Type B pancreatic cell (in vitro differentiated cells): ENCODE measurements around the gene GPATCH2. TPM values are rescaled to one million over a fixed set of nuclear protein-coding genes. Genes with fewer than 3 reads are reported as not detected.
"Not testable (repeated sequence)": the region's sequence is repeated elsewhere in the genome, so short reads cannot be mapped to it uniquely, and the experiment has no call there.

Experiments
- DNase-seq: peaks from one replicate; pipeline ENCODE4 v3.0.0; 2021; ENCODE audit warnings: mixed read lengths; ENCODE audit not compliant: unreplicated experiment; ENCODE audit errors: extremely low spot score
- H3K27ac Mint-ChIP-seq: 2 replicates; pipeline ENCODE4 v1.8.0; 2021; ENCODE audit warnings: mild to moderate bottlenecking, mixed read lengths
- H3K27me3 Mint-ChIP-seq: 2 replicates; pipeline ENCODE4 v1.8.0; 2021; ENCODE audit warnings: mixed read lengths
- H3K36me3 Mint-ChIP-seq: 2 replicates; pipeline ENCODE4 v1.8.0; 2021; ENCODE audit warnings: mixed read lengths
- H3K4me1 Mint-ChIP-seq: one replicate; pipeline ENCODE4 v1.8.0; 2021; ENCODE audit warnings: mixed read lengths; ENCODE audit not compliant: unreplicated experiment
- H3K4me3 Mint-ChIP-seq: 2 replicates; pipeline ENCODE4 v1.8.0; 2021; ENCODE audit warnings: mild to moderate bottlenecking, mixed read lengths
- H3K9me3 Mint-ChIP-seq: 2 replicates; pipeline ENCODE4 v1.8.0; 2021; ENCODE audit warnings: mixed read lengths
- total RNA-seq: library from RNA; stranded (reverse); gene quantifications from 2 replicates; pipeline ENCODE4 v1.2.1, GENCODE V29; 2021; ENCODE audit warnings: low replicate concordance
- TF ChIP-seq, protein P1 (sequence below): fragments of 200-600 bp; sonication (generic); conservative IDR thresholded peaks from 2 replicates; pipeline ENCODE4 v1.5.0; 2021; ENCODE audit warnings: antibody characterized with exemption, mild to moderate bottlenecking

The GPATCH2 gene
- total RNA-seq, 1 donor from 2014 or later: 18.7 TPM

DNA sequence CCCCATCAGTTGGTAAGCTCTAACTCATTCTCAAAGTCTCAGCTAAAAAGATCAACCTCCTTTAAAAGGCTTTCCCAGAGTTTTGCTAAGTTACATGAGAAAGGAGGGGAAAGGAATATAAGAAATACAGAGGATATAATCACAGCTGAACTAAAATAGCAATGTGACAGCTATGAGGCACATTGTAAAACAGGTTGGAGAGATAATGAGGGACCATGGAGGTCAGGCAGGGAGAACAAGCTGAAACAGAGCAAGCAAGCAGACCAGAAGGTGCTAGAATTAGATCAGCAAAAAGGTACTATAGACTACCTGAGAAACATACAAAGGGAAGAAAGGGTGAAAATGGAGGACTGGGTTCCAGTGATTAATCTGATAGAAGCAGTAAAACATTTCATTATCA, 28.5 kb downstream of the GPATCH2 start:
- Mint-ChIP-seq H3K9me3 (no peaks in the 10 kb centered on the region), H3K4me3 (no peak overlapping the region), H3K4me1 (no peaks in the 10 kb centered on the region), H3K36me3 (peaks cover 27% of the 10 kb centered on the region), H3K27ac (no peak overlapping the region), H3K27me3 (no peaks in the 10 kb centered on the region)
- DNase-seq: no peak
- TF ChIP-seq, protein P1, sequence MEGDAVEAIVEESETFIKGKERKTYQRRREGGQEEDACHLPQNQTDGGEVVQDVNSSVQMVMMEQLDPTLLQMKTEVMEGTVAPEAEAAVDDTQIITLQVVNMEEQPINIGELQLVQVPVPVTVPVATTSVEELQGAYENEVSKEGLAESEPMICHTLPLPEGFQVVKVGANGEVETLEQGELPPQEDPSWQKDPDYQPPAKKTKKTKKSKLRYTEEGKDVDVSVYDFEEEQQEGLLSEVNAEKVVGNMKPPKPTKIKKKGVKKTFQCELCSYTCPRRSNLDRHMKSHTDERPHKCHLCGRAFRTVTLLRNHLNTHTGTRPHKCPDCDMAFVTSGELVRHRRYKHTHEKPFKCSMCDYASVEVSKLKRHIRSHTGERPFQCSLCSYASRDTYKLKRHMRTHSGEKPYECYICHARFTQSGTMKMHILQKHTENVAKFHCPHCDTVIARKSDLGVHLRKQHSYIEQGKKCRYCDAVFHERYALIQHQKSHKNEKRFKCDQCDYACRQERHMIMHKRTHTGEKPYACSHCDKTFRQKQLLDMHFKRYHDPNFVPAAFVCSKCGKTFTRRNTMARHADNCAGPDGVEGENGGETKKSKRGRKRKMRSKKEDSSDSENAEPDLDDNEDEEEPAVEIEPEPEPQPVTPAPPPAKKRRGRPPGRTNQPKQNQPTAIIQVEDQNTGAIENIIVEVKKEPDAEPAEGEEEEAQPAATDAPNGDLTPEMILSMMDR: no peak

DNA sequence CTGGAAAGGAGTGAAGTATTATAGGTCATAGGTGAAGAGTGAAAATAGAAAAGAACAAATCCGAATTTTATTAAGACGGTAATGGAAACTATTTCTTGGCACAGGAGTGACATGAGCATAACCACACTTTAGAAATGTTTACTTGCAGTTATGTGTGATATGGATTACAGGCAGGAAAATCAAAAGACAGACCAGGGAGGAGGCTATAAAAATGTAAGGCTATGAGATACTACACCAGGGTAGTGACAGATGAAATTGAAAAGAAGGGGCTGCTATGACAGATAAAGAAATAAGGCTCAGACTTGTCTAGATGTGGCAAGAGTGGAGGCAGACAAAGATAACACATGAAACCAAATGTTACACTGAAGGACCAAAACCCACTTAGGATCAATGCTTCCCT, 31.7 kb downstream of the GPATCH2 start:
- TF ChIP-seq, protein P1: no peak
- DNase-seq: no peak
- no peaks in the 10 kb centered on the region for H3K27me3 Mint-ChIP-seq
- peaks cover 25% of the 10 kb centered on the region for H3K36me3 Mint-ChIP-seq
- H3K9me3 Mint-ChIP-seq: no peaks in the 10 kb centered on the region
- H3K4me1 Mint-ChIP-seq: no peaks in the 10 kb centered on the region
- no peak overlapping the region for H3K4me3 Mint-ChIP-seq
- no peak overlapping the region for H3K27ac Mint-ChIP-seq

DNA sequence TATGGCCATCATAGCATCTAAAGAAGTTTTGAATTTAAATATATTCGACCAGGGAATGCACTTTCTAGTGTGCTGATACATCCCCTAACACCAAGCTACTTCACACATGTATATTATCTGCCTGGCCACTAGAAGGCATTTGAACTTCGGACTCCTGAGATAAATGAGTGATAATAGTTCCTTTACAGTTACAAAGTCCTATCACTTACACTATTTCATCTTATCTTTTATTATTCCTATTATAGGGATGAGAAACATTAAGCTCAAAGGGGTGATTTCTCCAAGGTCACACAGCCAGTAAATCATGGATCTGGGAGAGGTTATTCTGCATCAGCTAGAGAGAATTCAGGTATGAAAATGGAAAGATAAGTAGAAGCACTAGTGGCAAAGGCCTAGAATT, 40.3 kb downstream of the GPATCH2 start:
- no peak for DNase-seq
- Mint-ChIP-seq H3K9me3 (no peaks in the 10 kb centered on the region), H3K4me3 (no peak overlapping the region), H3K4me1 (peaks cover 6% of the 10 kb centered on the region), H3K27ac (no peak overlapping the region), H3K36me3 (peaks cover 9% of the 10 kb centered on the region), H3K27me3 (no peaks in the 10 kb centered on the region)
- TF ChIP-seq, protein P1: no peak

DNA sequence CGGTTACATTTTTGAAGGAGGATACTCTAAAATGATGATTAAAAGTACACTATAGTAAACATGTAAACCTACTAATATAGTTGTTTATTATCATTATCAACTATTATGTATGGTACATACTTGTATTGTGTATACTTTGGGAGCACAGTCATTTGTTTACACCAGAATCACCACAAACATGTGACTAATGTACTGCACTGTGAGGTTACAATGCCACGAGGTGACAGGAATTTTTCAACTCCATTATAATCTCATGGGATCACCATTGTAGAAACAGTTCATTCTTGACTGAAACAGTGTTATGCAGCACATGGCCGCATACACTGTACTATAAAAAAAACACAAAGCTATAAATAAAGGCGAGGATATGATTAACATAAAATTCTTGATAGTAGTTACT, 44.3 kb downstream of the GPATCH2 start:
- Mint-ChIP-seq H3K4me1 (peaks cover 6% of the 10 kb centered on the region), H3K9me3 (no peaks in the 10 kb centered on the region), H3K4me3 (no peak overlapping the region), H3K27me3 (no peaks in the 10 kb centered on the region), H3K36me3 (peaks cover 15% of the 10 kb centered on the region), H3K27ac (no peak overlapping the region)
- TF ChIP-seq, protein P1: no peak
- DNase-seq: no peak

DNA sequence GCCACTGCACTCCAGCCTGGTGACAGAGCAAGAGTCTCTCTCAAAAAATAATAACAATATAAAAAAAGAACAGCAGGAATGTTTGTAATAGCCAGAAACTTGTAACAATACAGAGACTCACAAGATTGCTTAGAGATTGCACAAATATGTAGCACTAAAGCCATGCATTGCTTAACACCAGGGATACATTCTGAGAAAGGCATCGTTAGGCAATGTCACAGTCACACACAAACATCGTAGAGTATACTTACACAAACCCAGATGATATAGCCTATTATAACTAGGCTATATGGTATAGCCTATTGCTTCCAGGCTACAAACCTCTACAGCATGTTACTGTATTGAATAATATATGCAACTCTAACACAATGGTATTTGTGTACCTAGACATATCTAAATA, 45.3 kb downstream of the GPATCH2 start:
- H3K9me3 Mint-ChIP-seq: no peaks in the 10 kb centered on the region
- TF ChIP-seq, protein P1: no peak

DNA sequence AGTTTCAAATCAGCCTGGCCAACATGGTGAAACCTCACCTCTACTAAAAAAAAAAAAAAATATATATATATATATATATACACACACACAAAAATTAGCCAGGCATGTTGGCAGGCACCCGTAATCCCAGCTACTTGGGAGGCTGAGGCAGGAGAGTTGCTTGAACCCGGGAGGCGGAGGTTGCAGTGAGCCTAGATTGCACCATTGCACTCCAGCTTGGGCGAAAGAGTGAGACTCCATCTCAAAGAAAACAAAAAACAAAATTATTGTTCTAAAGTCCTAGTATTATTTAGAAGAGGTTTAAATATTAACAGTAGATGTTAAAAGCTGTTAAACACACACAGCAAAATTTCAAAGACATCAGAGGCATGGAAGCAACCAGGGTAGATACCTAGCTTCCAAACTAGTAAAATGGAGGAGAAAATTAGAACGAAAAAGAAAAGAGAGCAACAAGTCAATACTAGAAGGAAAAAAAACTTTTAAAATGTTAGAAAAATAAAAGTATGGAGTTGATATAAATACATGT, 46.5 kb downstream of the GPATCH2 start:
- not testable (repeated sequence) for H3K27me3 Mint-ChIP-seq, DNase-seq, H3K4me3 Mint-ChIP-seq, H3K4me1 Mint-ChIP-seq, H3K27ac Mint-ChIP-seq, H3K9me3 Mint-ChIP-seq
- peaks cover 19% of the 10 kb centered on the region for H3K36me3 Mint-ChIP-seq

More for the DNA sequence above, 45.3 kb downstream of the GPATCH2 start:
- DNase-seq: no peak
- Mint-ChIP-seq H3K36me3 (peaks cover 19% of the 10 kb centered on the region), H3K4me3 (no peak overlapping the region), H3K27ac (no peak overlapping the region), H3K4me1 (peaks cover 6% of the 10 kb centered on the region), H3K27me3 (no peaks in the 10 kb centered on the region)
